Fibroblast of the aortic adventitia (primary cell): ENCODE results near the gene SPATA24. TPM values are rescaled to one million over a fixed set of nuclear protein-coding genes. Genes with fewer than 3 reads are reported as not detected.

Source experiments
- DNase-seq: peaks from one replicate; pipeline ENCODE4 v3.0.0-alpha.2; 2010; ENCODE audit warnings: low read depth
- H3K4me3 ChIP-seq: 2 replicates; pipeline ENCODE4 v1.5.1; 2011; ENCODE audit warnings: low read depth, mild to moderate bottlenecking, control low read depth, low read length, moderate library complexity
- total RNA-seq: library from RNA; depleted of rRNA; stranded (reverse); fragments of >200 nt; gene quantifications from 2 replicates; pipeline ENCODE4 v1.2.3, GENCODE V29; 2012; ENCODE audit warnings: low replicate concordance
- TF ChIP-seq, protein P1 (sequence below): IDR thresholded peaks from 2 replicates; pipeline ENCODE4 v1.5.1; 2011; ENCODE audit warnings: mild to moderate bottlenecking, low read length, control low read depth, inconsistent platforms; ENCODE audit not compliant: insufficient read depth

The SPATA24 gene, protein sequence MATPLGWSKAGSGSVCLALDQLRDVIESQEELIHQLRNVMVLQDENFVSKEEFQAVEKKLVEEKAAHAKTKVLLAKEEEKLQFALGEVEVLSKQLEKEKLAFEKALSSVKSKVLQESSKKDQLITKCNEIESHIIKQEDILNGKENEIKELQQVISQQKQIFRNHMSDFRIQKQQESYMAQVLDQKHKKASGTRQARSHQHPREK
- total RNA-seq: 1.8 and 2.0 TPM in 2 replicates

DNA sequence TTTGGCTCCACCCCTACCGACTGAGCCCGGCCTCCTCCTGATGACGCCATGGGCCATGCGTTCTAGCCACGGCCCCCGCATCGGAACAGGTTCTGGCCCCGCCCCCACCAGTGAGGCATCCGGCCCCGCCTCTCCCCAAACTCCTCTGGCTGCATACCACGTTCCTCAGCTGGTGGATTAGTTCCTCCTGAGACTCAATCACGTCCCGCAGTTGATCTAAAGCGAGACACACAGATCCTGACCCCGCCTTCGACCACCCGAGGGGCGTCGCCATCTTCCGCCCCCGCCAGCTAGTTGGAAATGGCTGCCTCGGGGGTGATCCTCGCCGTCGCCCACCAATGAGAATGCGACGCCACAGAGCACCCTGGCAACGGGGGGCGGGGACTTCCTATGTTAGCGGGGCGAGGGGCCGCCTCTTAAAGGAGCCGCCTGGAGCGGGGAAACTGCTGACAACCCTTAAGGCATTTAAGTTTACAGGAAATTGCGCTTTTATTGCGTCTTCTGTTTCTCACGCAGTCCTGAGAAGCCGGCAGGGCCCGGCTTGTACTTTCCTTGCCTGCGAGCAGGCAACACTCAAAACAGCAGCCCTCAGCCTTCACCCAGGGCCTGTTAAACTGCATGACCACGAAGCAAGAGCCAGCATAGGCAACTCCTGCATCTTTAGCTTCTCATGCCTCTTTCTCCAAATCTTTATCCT, at the start of gene SPATA24:
TSS of gene SPATA24 (minus strand) at position 303 of the 697 bp plus-strand sequence. CDS start at position 274, 29 bp downstream.
- peak; percentile 96 for DNase-seq
- TF ChIP-seq, protein P1, sequence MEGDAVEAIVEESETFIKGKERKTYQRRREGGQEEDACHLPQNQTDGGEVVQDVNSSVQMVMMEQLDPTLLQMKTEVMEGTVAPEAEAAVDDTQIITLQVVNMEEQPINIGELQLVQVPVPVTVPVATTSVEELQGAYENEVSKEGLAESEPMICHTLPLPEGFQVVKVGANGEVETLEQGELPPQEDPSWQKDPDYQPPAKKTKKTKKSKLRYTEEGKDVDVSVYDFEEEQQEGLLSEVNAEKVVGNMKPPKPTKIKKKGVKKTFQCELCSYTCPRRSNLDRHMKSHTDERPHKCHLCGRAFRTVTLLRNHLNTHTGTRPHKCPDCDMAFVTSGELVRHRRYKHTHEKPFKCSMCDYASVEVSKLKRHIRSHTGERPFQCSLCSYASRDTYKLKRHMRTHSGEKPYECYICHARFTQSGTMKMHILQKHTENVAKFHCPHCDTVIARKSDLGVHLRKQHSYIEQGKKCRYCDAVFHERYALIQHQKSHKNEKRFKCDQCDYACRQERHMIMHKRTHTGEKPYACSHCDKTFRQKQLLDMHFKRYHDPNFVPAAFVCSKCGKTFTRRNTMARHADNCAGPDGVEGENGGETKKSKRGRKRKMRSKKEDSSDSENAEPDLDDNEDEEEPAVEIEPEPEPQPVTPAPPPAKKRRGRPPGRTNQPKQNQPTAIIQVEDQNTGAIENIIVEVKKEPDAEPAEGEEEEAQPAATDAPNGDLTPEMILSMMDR: no peak
- peak within 1 kb of the TSS; percentile 79 for H3K4me3 ChIP-seq

DNA sequence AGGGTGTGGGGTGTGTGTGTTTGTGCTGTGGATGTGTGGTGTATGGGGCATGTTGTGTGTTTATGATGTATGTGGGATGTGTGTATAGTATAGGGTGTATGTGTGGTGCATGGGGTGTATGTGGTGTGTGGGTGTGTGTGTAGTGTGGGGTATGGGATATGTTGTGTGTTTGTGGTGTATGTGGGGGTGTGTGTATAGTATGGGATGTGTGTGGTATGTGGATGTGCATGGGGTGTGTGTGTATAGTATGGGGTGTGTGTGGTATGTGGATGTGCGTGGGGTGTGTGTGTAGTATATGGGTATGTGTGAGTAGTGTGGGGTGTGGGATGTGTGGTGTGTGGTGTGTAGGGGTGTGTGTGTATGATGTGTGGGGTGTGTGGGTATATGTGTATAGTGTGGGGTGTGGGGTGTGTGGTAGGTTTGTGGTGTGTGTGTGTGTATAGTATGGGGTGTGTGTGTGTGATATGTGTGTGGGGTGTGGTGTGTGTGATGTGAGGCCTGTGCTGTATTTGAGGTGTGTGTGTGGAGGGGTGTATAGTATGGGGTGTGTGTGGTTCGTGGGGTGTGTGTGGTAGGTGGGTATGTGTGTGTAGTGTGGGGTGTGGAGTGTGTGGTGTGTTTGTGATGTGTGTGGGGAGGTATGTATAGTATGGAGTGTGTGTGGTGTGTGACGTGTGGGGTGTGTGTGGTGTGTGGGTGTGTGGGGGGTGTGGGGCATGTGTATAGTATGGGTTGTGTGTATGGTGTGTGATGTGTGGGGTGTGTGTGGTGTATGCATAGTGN, 48.2 kb upstream of the SPATA24 start:
- H3K4me3 ChIP-seq: no peak overlapping the region
- TF ChIP-seq, protein P1: no peak
- DNase-seq: no peak

DNA sequence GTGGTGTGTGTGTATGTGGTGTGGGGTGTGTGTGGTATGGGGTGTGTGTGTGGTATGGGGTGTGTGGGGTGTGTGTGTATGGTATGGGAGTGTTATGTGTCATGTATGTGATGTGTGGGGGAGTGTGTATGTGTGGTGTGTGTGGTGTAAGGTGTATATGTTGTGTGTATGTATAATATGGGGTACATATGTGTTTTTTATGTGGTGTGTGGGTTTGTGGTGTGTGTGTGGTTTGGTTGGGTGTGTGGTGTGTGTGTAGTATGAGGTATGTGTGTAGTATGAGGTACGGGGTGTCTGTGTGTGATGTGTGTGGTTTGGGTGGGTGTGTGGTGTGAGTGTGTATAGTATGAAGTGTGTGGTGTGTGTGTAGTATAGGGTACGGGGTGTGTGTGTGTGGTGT, 47.3 kb upstream of the SPATA24 start:
- no peak for DNase-seq
- TF ChIP-seq, protein P1: no peak
- H3K4me3 ChIP-seq: no peak overlapping the region

DNA sequence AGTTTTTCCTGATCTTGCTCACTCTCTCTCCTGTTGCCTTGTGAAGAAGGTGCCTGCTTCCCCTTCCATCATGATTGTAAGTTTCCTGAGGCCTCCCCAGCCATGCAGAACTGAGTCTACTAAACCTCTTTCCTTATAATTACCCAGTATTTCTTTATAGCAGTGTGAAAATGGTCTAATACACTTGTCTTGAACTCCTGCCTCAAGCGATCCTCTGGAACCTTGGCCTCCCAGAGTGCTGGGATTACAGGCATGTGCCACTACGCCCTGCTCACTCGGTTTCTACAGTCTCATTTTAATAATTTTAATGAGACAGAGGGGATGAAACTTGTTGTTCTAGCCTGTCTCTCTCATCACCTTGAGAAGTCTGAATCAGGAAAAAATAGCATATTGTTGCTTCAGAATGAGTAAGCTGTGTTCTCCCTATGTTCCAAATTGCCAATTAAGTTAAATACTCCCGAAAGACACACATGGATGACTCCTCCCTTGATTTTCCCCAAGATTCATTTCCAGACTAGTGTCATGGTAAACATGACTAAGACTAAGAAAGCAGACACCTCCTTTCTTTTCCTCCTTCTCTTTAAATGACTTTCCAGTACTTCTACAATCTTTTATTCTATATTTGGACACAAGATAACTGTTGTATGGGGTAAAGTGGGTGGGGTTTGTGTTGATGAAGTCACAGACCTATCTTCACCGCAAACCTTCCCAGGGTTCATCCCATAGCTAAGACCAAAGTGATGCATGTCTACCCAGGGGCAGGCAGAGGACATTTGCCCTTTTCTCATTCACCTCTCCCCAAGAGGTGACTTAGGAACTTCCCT, 43.3 kb upstream of the SPATA24 start:
- DNase-seq: peak; percentile 58

DNA sequence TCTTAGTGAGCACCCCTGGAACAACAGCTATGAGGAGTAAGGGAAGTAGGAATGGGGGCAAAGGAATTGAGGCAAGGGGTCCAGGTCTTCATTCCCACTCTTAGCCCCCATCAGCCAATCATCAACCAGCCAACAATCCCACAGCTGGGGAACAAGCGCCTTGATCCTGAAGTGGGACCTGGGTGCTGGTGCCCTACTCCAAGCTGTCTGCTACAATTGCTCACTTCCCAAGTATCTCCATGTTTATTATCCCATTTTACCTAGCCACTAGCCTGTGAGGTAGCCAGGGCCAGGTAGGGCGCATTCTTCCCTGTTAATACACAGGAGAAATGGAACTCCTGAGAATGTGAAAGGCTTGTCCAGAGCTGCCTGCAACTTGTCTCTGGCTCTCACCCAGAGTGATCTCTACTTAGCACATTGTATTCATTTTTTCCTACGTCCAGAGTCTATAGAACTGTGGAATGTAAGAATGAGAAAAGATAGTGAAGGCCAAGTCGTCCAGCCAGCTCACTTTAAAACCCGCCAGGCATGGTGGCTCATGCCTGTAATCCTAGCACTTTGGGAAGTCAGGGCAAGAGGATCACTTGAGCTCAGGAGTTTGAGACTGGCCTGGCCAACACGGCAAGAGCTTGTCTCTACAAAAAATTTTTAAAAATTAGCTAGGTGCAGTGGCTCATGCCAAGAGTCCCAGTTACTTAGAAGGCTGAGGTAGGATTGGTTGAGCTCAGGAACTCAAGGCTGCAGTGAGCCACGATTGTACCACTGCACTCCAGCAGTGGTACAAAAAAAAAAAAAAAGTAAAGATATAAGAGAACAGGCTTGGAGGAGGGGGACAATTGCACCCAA, 41.7 kb upstream of the SPATA24 start:
- no peak overlapping the region for H3K4me3 ChIP-seq
- peak; percentile 92 for DNase-seq
- TF ChIP-seq, protein P1: no peak

More for the DNA sequence above, 43.3 kb upstream of the SPATA24 start:
- no peak overlapping the region for H3K4me3 ChIP-seq
- TF ChIP-seq, protein P1: no peak
